Upper lobe of left lung (tissue), 6 donors: ENCODE results near the gene HBG2. TPM values are rescaled to one million over a fixed set of nuclear protein-coding genes. Genes with fewer than 3 reads are reported as not detected.

ENCODE experiments used
- ATAC-seq, 2 donors: fragments of 200-7000 bp; cut with Tn5 transposase; one replicate each; pipeline ENCODE4 v1.9.1; 2022; ENCODE audit warnings: mild to moderate bottlenecking in 2 of 2, moderate library complexity in 2 of 2; ENCODE audit not compliant: low FRiP score in 2 of 2
- DNase-seq, 2 donors: peaks; one replicate each; pipeline ENCODE4 v3.0.0-alpha.2; 2019 to 2020
- H3K27ac ChIP-seq, 4 donors: fragments of 200-600 bp; sonication (generic); one replicate each; pipeline ENCODE4 v1.5.1; 2016 to 2019
- H3K27me3 ChIP-seq, 4 donors: fragments of 200-600 bp; sonication (generic); one replicate each; pipeline ENCODE4 v1.5.1; 2017 to 2019
- H3K36me3 ChIP-seq, 4 donors: fragments of 200-600 bp; sonication (generic); one replicate each; pipeline ENCODE4 v1.5.1; 2016 to 2019
- H3K4me1 ChIP-seq, 4 donors: fragments of 200-600 bp; sonication (generic); one replicate each; pipeline ENCODE4 v1.5.1; 2018 to 2019
- H3K4me3 ChIP-seq, 4 donors: fragments of 200-600 bp; sonication (generic); one replicate each; pipeline ENCODE4 v1.5.1; 2017 to 2019; ENCODE audit warnings: mild to moderate bottlenecking in 2 of 4, moderate library complexity in 1 of 4
- H3K9me3 ChIP-seq, 4 donors: fragments of 200-600 bp; sonication (generic); one replicate each; pipeline ENCODE4 v1.5.1; 2018 to 2019
- CTCF ChIP-seq, 6 experiments: fragments of 450-650 bp in 4 of 6; fragments of 200-600 bp in 2 of 6; sonication (generic) in 2 of 6; IDR thresholded peaks; one replicate each; pipeline ENCODE4 v1.5.1; 2016 to 2019; ENCODE audit warnings: antibody characterized with exemption in 6 of 6
- EP300 ChIP-seq, 4 donors: sonication (generic); formaldehyde crosslinking; IDR thresholded peaks; one replicate each; pipeline ENCODE4 v1.5.1; 2017; ENCODE audit warnings: antibody characterized with exemption in 4 of 4, control low read depth in 2 of 4
- POLR2A ChIP-seq, 4 donors: fragments of 450-650 bp; IDR thresholded peaks; one replicate each; pipeline ENCODE4 v1.5.1; 2016 to 2017; ENCODE audit warnings: antibody characterized with exemption in 4 of 4, mild to moderate bottlenecking in 2 of 4
- POLR2AphosphoS5 ChIP-seq, 2 donors: sonication (generic); formaldehyde crosslinking; IDR thresholded peaks; one replicate each; pipeline ENCODE4 v1.5.1; 2017; ENCODE audit warnings: antibody characterized with exemption in 2 of 2
- WGBS, 2 donors: methylation state at CpG; one replicate each; pipeline ENCODE4 v1.1.5; 2017 to 2018; 5-methylcytosine and 5-hydroxymethylcytosine counted together
- total RNA-seq, 6 donors: library from RNA; depleted of rRNA in 4 of 6; stranded (reverse); fragments of >200 nt in 4 of 6; gene quantifications; one replicate each; pipeline versions ENCODE4 v1.1.0 to v1.2.1, GENCODE V29; 2016 to 2021
- donor health status: DM: no; HTN: no; CAD: no; lungs with moderate emphysema.
- donor health status: DM: no; HTN: yes; CAD: no; lungs with severe emphysema.

The HBG2 gene
- total RNA-seq, 6 donors from 2014 or later: 10.0 to 15.8 TPM; not detected in 4

GRCh38 chr11:5283882-5284281, 29.3 kb upstream of the HBG2 start:
- TF ChIP-seq POLR2AphosphoS5 (IDR thresholded peaks at IDR 0.05) (no peak), CTCF (IDR thresholded peaks at IDR 0.05) (no peak), POLR2A (IDR thresholded peaks at IDR 0.05) (no peak), EP300 (IDR thresholded peaks at IDR 0.05) (no peak)
- DNase-seq (no peak), ATAC-seq (no peak)
- Histone ChIP-seq H3K4me1 (no peaks in the 10 kb centered on the region), H3K27me3 (no peaks in the 10 kb centered on the region), H3K27ac (no peak overlapping the region), H3K36me3 (no peaks in the 10 kb centered on the region), H3K9me3 (no peaks in the 10 kb centered on the region), H3K4me3 (no peak overlapping the region)
- WGBS, 2 donors: 66 to 77% methylated on average over 1 of the region's 1 CpG

- no peak overlapping the region for H3K27ac ChIP-seq
- 81 to 83% methylated on average over 3 of the region's 3 CpGs for WGBS, 2 donors
- H3K36me3 ChIP-seq: no peaks in the 10 kb centered on the region
- ATAC-seq: no peak
- no peak for TF ChIP-seq EP300 (IDR thresholded peaks at IDR 0.05)
- no peak for TF ChIP-seq POLR2A (IDR thresholded peaks at IDR 0.05)
- TF ChIP-seq POLR2AphosphoS5 (IDR thresholded peaks at IDR 0.05): no peak
- no peak for TF ChIP-seq CTCF (IDR thresholded peaks at IDR 0.05)
- no peak overlapping the region for H3K4me3 ChIP-seq
- H3K4me1 ChIP-seq: no peaks in the 10 kb centered on the region
- no peaks in the 10 kb centered on the region for H3K9me3 ChIP-seq
- no peak for DNase-seq
- H3K27me3 ChIP-seq: no peaks in the 10 kb centered on the region
Observed at GRCh38 chr11:5283086-5283485, 28.5 kb upstream of the HBG2 start.

GRCh38 chr11:5282628-5283027, 28.0 kb upstream of the HBG2 start:
- TF ChIP-seq POLR2AphosphoS5 (IDR thresholded peaks at IDR 0.05) (no peak), POLR2A (IDR thresholded peaks at IDR 0.05) (no peak)
- Histone ChIP-seq H3K27me3 (no peaks in the 10 kb centered on the region), H3K36me3 (no peaks in the 10 kb centered on the region), H3K4me1 (no peaks in the 10 kb centered on the region), H3K4me3 (no peak overlapping the region), H3K27ac (no peak overlapping the region), H3K9me3 (no peaks in the 10 kb centered on the region)
- DNase-seq (no peak), ATAC-seq (no peak)
- 82 to 90% methylated on average over 2 of the region's 2 CpGs for WGBS, 2 donors

GRCh38 chr11:5281596-5281995, 27.0 kb upstream of the HBG2 start:
- H3K36me3 ChIP-seq: no peaks in the 10 kb centered on the region
- TF ChIP-seq EP300 (IDR thresholded peaks at IDR 0.05): no peak
- no peak for TF ChIP-seq CTCF (IDR thresholded peaks at IDR 0.05)
- TF ChIP-seq POLR2AphosphoS5 (IDR thresholded peaks at IDR 0.05): no peak
- TF ChIP-seq POLR2A (IDR thresholded peaks at IDR 0.05): no peak
- H3K27ac ChIP-seq: no peak overlapping the region
- no peaks in the 10 kb centered on the region for H3K4me1 ChIP-seq
- no peak for DNase-seq
- no peak for ATAC-seq
- no peaks in the 10 kb centered on the region for H3K9me3 ChIP-seq
- no peaks in the 10 kb centered on the region for H3K27me3 ChIP-seq
- H3K4me3 ChIP-seq: no peak overlapping the region

- TF ChIP-seq CTCF (IDR thresholded peaks at IDR 0.05) (no peak), POLR2A (IDR thresholded peaks at IDR 0.05) (no peak), EP300 (IDR thresholded peaks at IDR 0.05) (no peak), POLR2AphosphoS5 (IDR thresholded peaks at IDR 0.05) (no peak)
- H3K36me3 ChIP-seq: no peaks in the 10 kb centered on the region
- H3K9me3 ChIP-seq: no peaks in the 10 kb centered on the region
- ATAC-seq: peak; percentile 57 to 90
- no peaks in the 10 kb centered on the region for H3K4me1 ChIP-seq
- no peak overlapping the region for H3K4me3 ChIP-seq
- no peak overlapping the region for H3K27ac ChIP-seq
- no peaks in the 10 kb centered on the region for H3K27me3 ChIP-seq
- WGBS, 2 donors: 57 to 70% methylated on average over 3 of the region's 3 CpGs
- peak; percentile 39 to 43 for DNase-seq
Observed at GRCh38 chr11:5280582-5281102, 26.1 kb upstream of the HBG2 start.
